GM12875 (cell line): ENCODE results near the gene ERICH6B.

Experiments used
- H3K4me3 ChIP-seq: one replicate; pipeline ENCODE4 v1.5.1; 2011; ENCODE audit warnings: low read depth, low read length, control low read depth
- TF ChIP-seq, protein P1 (sequence below): IDR thresholded peaks from 2 replicates; pipeline ENCODE4 v1.5.1; 2011; ENCODE audit warnings: low read depth, mild to moderate bottlenecking, control low read depth, inconsistent platforms, low read length, moderate library complexity, borderline replicate concordance; ENCODE audit not compliant: insufficient read depth

ERICH6B gene

DNA sequence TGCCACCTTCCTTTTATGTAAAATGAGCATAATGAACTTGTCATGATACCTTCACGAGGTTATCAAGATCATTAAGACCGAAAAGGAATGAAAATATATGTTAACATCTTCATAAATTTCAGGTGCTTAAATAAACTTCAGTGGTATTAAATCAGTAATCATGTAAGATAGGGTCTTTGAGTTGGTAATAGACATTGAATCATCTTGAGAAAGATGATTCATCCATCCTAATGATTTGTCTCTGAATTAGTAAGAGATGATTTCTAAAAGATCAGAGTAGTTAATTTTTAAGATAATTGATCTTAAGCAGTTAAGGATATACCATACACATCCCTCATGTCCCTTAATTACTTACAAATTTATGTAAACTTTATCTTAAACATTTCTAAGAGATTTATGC lies 98.8 kb downstream of the ERICH6B start:
- TF ChIP-seq, protein P1, sequence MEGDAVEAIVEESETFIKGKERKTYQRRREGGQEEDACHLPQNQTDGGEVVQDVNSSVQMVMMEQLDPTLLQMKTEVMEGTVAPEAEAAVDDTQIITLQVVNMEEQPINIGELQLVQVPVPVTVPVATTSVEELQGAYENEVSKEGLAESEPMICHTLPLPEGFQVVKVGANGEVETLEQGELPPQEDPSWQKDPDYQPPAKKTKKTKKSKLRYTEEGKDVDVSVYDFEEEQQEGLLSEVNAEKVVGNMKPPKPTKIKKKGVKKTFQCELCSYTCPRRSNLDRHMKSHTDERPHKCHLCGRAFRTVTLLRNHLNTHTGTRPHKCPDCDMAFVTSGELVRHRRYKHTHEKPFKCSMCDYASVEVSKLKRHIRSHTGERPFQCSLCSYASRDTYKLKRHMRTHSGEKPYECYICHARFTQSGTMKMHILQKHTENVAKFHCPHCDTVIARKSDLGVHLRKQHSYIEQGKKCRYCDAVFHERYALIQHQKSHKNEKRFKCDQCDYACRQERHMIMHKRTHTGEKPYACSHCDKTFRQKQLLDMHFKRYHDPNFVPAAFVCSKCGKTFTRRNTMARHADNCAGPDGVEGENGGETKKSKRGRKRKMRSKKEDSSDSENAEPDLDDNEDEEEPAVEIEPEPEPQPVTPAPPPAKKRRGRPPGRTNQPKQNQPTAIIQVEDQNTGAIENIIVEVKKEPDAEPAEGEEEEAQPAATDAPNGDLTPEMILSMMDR = no peak
- H3K4me3 ChIP-seq = no peak overlapping the region

DNA sequence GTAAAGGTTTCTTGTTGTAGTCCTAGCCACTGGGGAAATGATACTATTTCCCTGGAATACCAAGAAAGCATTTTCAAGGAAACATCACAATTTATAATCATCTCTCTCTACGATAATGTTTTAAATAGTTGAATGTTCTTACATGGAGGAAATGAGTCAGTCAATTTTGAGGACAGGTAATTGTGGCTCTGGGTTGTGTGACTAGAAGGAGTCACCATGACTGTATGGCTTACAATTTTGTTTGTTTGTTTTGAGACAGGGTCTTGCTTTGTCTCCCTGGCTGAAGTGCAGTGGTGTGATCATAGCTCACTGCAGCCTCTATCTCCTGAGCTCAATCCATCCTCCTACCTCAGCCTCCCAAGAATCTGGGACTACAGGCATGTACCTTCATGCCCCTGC lies 103.4 kb downstream of the ERICH6B start:
- H3K4me3 ChIP-seq = no peak overlapping the region
- TF ChIP-seq, protein P1 = no peak

DNA sequence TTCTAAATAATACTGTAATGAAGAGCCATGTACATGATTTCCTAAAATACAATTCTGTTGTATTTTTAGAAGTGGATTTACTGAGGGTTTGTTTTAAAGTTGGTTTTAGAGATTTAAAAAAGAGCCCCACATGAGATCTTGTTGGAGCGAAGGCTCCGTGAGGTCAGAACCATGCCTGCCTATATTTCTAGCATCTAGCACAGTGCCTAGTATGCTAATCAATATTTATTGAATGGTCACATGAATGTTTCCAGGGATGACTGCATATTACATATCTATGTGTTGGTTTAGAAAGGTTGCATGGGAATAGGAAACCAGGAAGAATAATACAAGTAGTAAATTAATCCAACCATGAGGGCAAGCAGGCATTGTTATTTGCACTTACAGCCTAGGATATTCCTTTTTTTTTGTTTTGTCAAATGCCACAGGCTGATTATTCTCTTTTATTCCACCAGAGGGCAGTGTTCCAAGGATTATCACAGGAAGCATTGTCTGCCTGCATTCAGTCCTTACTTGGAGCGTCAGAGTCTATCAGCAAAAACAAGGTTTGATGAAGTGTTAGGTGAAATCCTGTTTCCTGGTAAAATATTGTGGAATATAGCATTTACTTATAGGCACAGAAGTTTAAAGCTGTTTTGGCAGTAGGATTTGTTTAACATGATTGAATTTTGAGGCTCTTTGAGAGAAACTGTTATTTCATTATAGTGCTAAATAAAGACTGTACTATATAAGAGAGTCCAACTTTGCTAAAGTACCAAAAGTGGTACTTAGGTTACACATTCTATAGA lies 104.0 kb downstream of the ERICH6B start:
- TF ChIP-seq, protein P1 = peak; percentile 65; the same call in 1 of the 2 replicates
- no peak overlapping the region for H3K4me3 ChIP-seq

DNA sequence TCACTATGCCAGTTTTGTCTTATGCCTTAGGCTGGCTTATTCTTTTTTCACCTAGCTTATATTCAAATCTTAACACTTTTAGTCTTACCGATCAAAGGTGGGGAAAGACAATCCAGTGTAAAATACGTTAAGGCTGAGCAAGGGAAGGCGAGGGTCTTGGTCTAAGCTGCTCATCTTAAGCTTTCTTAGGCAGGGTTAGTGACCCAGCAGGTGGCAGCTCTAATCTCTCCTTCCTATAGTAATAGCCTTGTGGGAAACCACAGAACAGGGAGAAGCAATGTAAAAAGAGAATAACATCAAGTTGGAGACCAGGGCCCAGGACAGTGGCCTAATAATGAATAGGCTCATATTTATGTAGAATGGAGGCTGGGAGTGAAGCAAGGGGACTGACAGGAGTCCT lies 104.9 kb downstream of the ERICH6B start:
- no peak overlapping the region for H3K4me3 ChIP-seq
- TF ChIP-seq, protein P1 = no peak

DNA sequence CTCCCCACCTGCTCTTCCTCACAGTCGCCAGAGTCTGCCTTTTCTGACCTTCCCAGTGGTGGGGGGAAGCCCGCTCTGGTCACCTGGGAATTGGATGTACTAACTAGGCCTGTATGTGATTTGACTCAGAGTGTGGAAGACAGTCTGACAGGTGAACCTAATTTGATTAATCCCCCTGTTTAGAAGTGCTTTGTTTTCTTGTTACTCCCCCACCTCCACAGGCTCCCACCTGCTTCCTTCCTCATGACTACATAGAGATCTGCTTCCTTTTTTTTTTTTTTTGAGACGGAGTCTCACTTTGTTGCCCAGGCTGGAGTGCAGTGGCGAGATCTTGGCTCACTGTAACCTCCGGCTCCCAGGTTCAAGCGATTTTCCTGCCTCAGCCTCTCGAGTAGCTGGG lies 106.8 kb downstream of the ERICH6B start:
- TF ChIP-seq, protein P1 = no peak
- no peak overlapping the region for H3K4me3 ChIP-seq

DNA sequence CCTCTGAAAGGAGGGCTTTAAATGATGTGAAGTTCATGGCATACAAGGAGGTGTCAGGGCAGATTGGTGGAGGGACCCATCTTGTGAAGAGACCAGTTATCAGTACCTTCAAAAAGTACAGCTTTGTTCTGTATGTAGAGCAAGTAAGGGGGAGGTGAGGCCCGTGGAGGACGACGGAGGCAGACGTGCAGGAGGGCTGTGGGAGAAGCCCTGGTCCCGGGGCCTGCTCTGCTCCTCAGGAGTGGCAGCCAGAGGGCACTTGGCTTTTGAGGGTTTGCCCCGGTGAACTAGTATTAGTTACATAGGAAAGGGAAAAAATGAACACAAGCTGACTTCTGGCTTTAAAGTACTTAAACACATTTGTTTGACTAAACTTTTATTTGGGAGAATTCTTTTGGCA lies 108.7 kb downstream of the ERICH6B start:
- TF ChIP-seq, protein P1 = no peak
- H3K4me3 ChIP-seq = no peak overlapping the region

DNA sequence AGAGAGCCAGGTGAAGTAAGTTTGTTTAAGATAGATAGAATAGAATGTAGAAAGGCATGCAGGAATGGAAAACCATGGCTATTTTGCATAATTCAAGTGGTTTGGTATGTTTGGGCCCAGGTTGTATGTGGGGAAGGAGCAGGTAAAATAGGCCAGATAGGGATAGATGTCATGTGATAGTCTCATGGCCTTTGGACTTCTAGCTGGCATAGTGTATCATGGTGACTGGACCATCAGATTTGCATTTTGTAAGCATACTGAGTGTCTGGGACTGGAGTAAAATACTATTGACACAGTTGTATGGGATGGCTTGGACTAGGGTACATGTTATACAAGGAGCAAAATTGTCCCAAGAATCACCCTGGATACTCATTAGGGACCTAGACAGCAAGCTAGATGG lies 111.9 kb downstream of the ERICH6B start:
- no peak overlapping the region for H3K4me3 ChIP-seq
- TF ChIP-seq, protein P1 = no peak
